Left renal pelvis (tissue), 4 donors: ENCODE data around the gene ACD. TPM values are rescaled to one million over a fixed set of nuclear protein-coding genes. Genes with fewer than 3 reads are reported as not detected.

ENCODE experiments used
- DNase-seq, 4 donors: peaks; one replicate each; pipeline ENCODE4 v3.0.0-alpha.2; 2013; ENCODE audit warnings: low read depth in 4 of 4, low spot score in 3 of 4
- polyA plus RNA-seq, 4 donors: library from polyadenylated mRNA; unstranded; fragments of 120-200 nt; gene quantifications; one replicate each; pipeline ENCODE4 v1.2.1, GENCODE V29; 2013; ENCODE audit not compliant: insufficient read length in 4 of 4

ACD gene
- polyA plus RNA-seq, 4 donors = 19.4 to 30.0 (median 21.8) TPM

- no peak for DNase-seq
Observed at GRCh38 chr16:67662653-67663010, 2.6 kb upstream of the ACD start.

- DNase-seq = no peak
Observed at GRCh38 chr16:67661886-67662652, 2.0 kb upstream of the ACD start.

DNA sequence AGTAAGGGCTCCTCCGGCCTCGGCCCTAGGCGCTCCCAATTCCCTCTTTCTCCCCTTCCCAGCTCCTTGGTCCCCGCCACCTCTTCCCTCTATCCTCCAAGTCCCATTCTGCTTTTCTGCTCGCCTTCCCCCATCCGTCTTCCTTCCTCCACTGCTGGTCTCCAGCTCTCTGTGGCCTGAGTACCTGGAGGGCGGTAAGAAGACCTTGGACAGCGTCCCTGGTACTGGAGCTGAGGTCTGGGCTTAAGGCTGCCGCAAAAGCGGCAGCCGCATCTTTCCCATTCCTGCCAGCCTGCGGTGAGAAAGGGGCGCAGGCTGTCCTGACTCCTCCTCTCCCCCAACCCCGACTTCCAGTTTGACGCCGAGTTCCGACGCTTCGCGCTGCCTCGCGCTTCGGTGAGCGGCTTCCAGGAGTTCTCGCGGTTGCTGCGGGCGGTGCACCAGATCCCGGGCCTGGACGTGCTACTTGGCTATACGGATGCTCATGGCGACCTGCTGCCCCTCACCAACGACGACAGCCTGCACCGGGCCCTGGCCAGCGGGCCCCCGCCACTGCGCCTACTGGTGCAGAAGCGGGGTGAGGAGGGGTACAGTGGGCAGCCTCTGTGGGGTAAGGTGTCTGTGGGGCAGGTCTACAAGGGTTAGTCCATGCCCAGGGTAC lies 1.2 kb upstream of the ACD start:
- no peak for DNase-seq

- peak; percentile 79 to 91 (median 86) for DNase-seq
Observed at GRCh38 chr16:67660564-67661028, 536 bp upstream of the ACD start, which contains the start of gene PARD6A. PARD6A (plus strand) TSS chr16:67660960; CDS start chr16:67661039, 79 bp downstream.

GRCh38 chr16:67658849-67659674 lies 998 bp downstream of the ACD start:
- DNase-seq = no peak

GRCh38 chr16:67657751-67658518 lies 2.1 kb downstream of the ACD start:
- DNase-seq = no peak

GRCh38 chr16:67657017-67657608 lies 2.9 kb downstream of the ACD start:
- no peak for DNase-seq

DNA sequence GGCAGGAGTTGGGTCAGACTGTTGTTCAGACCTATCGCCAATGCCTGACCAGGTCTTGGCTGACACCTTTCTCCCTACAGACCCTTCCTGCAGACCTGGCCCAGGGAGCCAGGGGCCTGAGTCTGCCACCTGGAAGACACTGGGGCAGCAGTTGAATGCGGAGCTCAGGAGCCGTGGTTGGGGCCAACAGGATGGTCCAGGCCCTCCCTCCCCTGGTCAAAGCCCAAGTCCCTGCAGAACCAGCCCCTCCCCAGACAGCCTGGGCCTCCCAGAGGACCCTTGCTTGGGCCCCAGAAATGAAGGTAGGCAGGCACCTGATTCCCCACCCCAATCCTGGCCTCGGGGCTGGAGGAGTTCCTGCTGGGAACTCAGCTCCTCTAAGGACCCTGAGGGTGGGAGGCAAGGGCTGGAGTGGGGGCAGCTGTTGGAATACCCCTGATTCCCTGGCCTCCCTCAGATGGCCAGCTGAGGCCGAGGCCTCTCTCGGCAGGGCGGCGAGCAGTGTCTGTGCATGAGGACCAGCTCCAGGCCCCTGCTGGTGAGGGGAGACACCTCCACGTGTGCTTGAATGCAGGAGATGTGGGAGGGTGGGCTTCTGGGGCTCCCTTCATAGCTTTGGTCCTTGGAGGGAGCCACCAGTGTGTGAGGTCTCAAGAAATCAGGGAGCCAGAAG lies 3.6 kb downstream of the ACD start:
- no peak for DNase-seq

DNA sequence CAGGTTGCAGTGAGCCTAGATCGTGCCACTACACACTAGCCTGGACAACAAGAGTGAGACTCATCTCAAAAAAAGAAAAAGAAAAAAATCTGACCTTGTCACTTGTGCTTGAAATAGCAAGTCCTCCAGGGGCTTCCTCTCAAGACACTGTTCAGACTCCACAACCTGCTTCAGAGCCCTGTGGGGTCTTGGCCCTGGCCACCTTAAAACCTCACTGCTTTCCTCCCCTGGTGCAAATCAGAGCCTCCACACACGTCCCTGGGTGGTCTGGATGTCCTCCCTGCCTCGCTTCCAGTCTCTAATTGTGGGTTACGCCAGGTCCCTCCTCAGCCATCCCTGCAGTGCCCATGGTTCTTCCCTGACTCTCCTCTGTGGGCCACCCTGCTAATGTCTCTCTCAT lies 4.7 kb downstream of the ACD start:
- no peak for DNase-seq

DNA sequence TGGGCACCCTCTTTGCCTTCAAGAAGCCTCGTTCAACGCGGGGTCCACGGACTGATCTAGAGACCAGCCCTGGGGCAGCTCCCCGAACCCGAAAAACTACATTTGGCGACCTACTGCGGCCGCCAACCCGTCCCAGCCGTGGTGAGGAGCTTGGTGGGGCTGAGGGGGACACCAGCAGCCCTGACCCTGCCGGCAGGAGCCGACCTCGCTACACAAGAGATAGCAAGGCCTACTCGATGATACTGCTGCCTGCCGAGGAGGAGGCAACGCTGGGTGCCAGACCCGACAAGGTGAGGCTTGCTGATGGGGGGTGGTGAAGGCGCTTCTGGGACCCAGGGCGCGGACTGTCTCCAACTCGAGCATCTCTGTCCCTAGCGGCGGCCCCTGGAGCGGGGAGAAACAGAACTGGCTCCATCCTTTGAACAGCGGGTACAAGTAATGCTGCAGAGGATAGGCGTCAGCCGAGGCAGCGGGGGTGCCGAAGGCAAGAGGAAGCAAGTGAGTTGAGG lies 5.6 kb downstream of the ACD start:
- DNase-seq = no peak

DNA sequence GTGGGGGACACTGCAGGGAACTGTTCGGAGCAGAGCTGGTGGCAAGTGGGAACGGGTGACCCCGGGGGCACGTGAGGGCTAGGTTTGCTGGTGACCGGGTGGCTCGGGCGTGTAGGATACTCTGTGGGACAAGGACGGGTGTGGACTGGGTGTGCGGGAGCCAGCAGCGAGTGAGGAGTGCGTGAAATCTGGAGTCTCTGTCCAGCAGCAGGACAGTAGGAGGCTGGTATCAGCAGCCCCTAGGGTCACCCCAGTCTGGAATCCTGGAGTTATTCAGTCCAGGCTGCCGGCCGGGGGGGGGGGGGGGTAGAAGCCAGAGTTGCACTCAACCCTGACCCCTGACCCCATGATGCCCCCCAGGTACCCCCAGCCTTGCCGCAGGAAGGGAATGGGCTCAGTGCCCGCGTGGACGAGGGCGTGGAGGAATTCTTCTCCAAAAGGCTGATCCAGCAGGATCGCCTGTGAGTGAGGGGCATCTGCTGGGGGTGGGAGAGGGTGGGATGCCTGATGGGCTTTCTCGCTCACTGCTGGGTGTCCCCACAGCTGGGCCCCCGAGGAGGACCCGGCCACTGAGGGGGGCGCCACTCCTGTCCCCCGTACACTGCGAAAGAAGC lies 6.2 kb downstream of the ACD start:
- DNase-seq = no peak

DNA sequence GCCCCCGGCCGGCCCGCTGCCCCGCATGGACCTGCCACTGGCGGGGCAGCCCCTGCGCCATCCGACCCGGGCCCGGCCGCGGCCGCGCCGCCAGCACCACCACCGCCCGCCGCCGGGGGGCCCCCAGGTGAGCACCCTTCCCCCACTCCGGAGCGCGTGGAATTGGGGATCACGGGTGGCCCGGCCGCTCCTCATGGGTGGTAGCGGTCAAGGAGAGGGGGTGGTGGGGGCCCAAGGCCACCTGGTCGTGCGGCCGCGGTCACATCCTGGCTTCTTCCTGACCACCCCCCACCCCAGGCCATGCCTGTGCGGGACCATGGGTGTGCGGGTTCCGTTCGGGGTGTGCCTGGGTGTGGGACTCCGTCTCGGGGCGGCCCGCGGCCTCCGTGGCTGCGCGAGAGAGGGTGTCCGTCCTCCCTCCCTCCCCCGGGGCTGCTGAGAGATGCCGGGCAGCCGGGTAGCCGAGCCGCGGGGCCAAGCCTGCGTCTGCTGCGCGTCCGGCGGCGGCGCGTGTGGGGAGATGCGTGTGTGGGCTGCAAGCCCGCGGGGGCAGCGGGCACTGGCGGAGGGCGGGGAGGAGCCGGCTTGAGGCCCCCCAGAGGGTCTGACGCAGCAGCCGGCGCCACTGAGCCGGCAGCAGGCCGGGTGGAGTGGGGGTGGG lies 6.8 kb downstream of the ACD start:
- DNase-seq = no peak

- DNase-seq = no peak
Observed at GRCh38 chr16:67652578-67653127, 7.4 kb downstream of the ACD start.

- DNase-seq = no peak
Observed at GRCh38 chr16:67651847-67652246, 8.2 kb downstream of the ACD start.

GRCh38 chr16:67651039-67651438 lies 9.0 kb downstream of the ACD start:
- no peak for DNase-seq

- DNase-seq = no peak
Observed at GRCh38 chr16:67650023-67650422, 10.0 kb downstream of the ACD start.

- DNase-seq = no peak
Observed at GRCh38 chr16:67649494-67649931, 10.5 kb downstream of the ACD start.

DNA sequence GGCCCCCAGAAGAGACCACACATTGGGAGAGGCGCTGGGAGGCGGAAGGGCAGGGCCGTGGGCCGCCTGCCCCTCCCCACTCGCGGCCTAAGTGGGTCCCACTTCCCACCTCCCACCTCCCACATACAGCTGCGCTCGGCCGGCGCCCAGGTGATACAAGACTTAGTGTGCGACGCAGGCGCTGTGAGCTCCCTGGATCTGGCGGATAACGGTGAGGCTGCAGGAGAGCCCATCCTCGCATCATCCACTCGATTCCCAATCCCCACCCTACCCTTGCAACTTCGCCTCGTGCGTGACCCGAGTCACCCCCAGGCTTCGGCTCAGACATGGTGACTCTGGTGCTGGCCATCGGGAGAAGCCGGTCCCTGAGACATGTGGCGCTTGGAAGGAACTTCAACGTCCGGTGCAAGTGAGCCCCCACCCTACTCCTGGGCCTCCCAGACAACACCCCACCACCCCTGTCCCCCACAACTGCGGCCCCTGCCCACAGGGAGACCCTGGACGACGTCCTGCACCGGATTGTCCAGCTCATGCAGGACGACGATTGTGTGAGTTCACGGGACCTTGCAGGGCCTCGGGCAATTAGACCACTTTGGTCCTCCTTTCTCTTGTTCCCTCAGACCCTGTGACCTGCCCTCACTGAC lies 11.2 kb downstream of the ACD start:
- DNase-seq = no peak
